PC-3 (cell line): Measurements from ENCODE around the gene MTMR6. TPM values are rescaled to one million over a fixed set of nuclear protein-coding genes. Genes with fewer than 3 reads are reported as not detected.

Source experiments
- ATAC-seq: fragments of 200-7000 bp; cut with Tn5 transposase; 2 replicates; pipeline ENCODE4 v1.9.1; 2020; ENCODE audit warnings: mild to moderate bottlenecking, moderate library complexity
- BruUV-seq: library from RNA; stranded (reverse); fragments of 400-500 nt; replicated peaks from 2 replicates; lab custom pipeline; 2021; lab: Mats Ljungman, UMichigan
- CTCF ChIA-PET: fragments of 300-600 bp; sonication (Branson Sonifier 250); formaldehyde crosslinking; loops from one replicate; lab custom pipeline; 2022; ENCODE audit warnings: antibody characterized with exemption; lab: Charles Lee
- POLR2A ChIA-PET: fragments of 300-600 bp; sonication (Branson Sonifier 250); formaldehyde crosslinking; loops from one replicate; lab custom pipeline; 2022; ENCODE audit warnings: antibody characterized with exemption; ENCODE audit not compliant: unreplicated experiment; lab: Charles Lee
- DNase-seq: peaks from one replicate; pipeline ENCODE4 v3.0.0-alpha.2; 2015
- H2AFZ ChIP-seq: fragments of 300-600 bp; sonication (generic); 2 replicates; pipeline ENCODE4 v1.6.0; 2016; ENCODE audit warnings: antibody characterized with exemption, low read length
- H3F3A ChIP-seq: fragments of 300-600 bp; sonication (generic); one replicate; pipeline ENCODE4 v1.6.0; 2017; ENCODE audit warnings: antibody characterized with exemption, low read length, control low read depth, mild to moderate bottlenecking; ENCODE audit not compliant: unreplicated experiment
- H3K27ac ChIP-seq: fragments of 300-600 bp; sonication (generic); 2 replicates; pipeline ENCODE4 v1.5.1; 2016; ENCODE audit warnings: mild to moderate bottlenecking, low read length
- H3K27me3 ChIP-seq: fragments of 300-600 bp; sonication (generic); 2 replicates; pipeline ENCODE4 v1.6.1; 2016; ENCODE audit warnings: low read length, mixed read lengths
- H3K36me3 ChIP-seq: fragments of 300-600 bp; sonication (generic); 2 replicates; pipeline ENCODE4 v1.6.1; 2016; ENCODE audit warnings: low read depth, mixed run types, low read length, mixed read lengths
- H3K4me1 ChIP-seq: fragments of 300-600 bp; sonication (generic); 2 replicates; pipeline ENCODE4 v1.5.1; 2016; ENCODE audit warnings: low read length; ENCODE audit not compliant: insufficient read depth
- H3K4me2 ChIP-seq: fragments of 300-600 bp; sonication (generic); 2 replicates; pipeline ENCODE4 v1.6.0; 2016; ENCODE audit warnings: low read length
- H3K4me3 ChIP-seq: fragments of 300-600 bp; sonication (generic); 2 replicates; pipeline ENCODE4 v1.5.1; 2016; ENCODE audit warnings: mild to moderate bottlenecking, low read length, mixed read lengths
- H3K79me2 ChIP-seq: fragments of 300-600 bp; sonication (generic); 2 replicates; pipeline ENCODE4 v1.6.1; 2017; ENCODE audit warnings: low read length, mixed read lengths
- H3K9ac ChIP-seq: fragments of 300-600 bp; sonication (generic); 2 replicates; pipeline ENCODE4 v1.6.0; 2016; ENCODE audit warnings: mild to moderate bottlenecking, low read length
- H3K9me2 ChIP-seq: fragments of 300-600 bp; sonication (generic); replicated peaks from 2 replicates; pipeline ENCODE4 v1.6.1; 2016; ENCODE audit warnings: mixed run types, low read length, mixed read lengths
- H3K9me3 ChIP-seq: fragments of 300-600 bp; sonication (generic); 2 replicates; pipeline ENCODE4 v1.6.1; 2016; ENCODE audit warnings: low read length, mixed read lengths
- H4K20me1 ChIP-seq: fragments of 300-600 bp; sonication (generic); 2 replicates; pipeline ENCODE4 v1.6.1; 2016; ENCODE audit warnings: low read length, mixed read lengths
- CTCF ChIP-seq: fragments of 300-600 bp; sonication (generic); conservative IDR thresholded peaks from 2 replicates; pipeline ENCODE4 v1.5.1; 2017; ENCODE audit warnings: antibody characterized with exemption, low read depth, mild to moderate bottlenecking, low read length
- EZH2 ChIP-seq: fragments of 300-600 bp; sonication (generic); IDR thresholded peaks from one replicate; pipeline ENCODE4 v1.6.1; 2017; ENCODE audit warnings: antibody characterized with exemption, mild to moderate bottlenecking, low read length; ENCODE audit not compliant: unreplicated experiment
- EZH2phosphoT487 ChIP-seq: fragments of 300-600 bp; sonication (generic); IDR thresholded peaks from 2 replicates; pipeline ENCODE4 v1.6.1; 2018; ENCODE audit warnings: mild to moderate bottlenecking, antibody characterized with exemption, low read length, borderline replicate concordance
- intact Hi-C: fragments of 100-400 bp; cut with micrococcal nuclease; formaldehyde crosslinking; loops from 2 replicates; pipeline ENCODE4 v1.9.0; 2023
- total RNA-seq: library from RNA; depleted of rRNA; stranded (reverse); fragments of >200 nt; gene quantifications from 2 replicates; pipeline ENCODE4 v1.2.3, GENCODE V29; 2014

Gene MTMR6
- total RNA-seq, 1 experiment from 2014 or later = 10.5 TPM

GRCh38 chr13:25225970-25226369 is 61.3 kb downstream of the MTMR6 start:
- Histone ChIP-seq H3K4me3 (no peak overlapping the region), H3K9me2 (no peaks in the 10 kb centered on the region), H3K9ac (no peak overlapping the region), H3K36me3 (no peaks in the 10 kb centered on the region), H3K4me1 (no peaks in the 10 kb centered on the region), H3K4me2 (no peak overlapping the region), H3K27ac (no peak overlapping the region), H3K9me3 (no peaks in the 10 kb centered on the region), H2AFZ (no peak overlapping the region), H3F3A (no peaks in the 10 kb centered on the region), H3K27me3 (peaks cover 67% of the 10 kb centered on the region), H4K20me1 (no peaks in the 10 kb centered on the region), H3K79me2 (no peaks in the 10 kb centered on the region)
- no TSS peak for BruUV-seq
- ATAC-seq = no peak
- POLR2A ChIA-PET = no interaction called here
- DNase-seq = no peak
- TF ChIP-seq CTCF = no peak
- no peak for TF ChIP-seq EZH2phosphoT487
- no peak for TF ChIP-seq EZH2
- CTCF ChIA-PET = no interaction called here
- intact Hi-C loops = no loop called here

- POLR2A ChIA-PET = no interaction called here
- no peak for TF ChIP-seq EZH2
- TF ChIP-seq CTCF = no peak
- no peak for TF ChIP-seq EZH2phosphoT487
- no peak overlapping the region for H3K9ac ChIP-seq
- peaks cover 64% of the 10 kb centered on the region for H3K27me3 ChIP-seq
- H3K9me2 ChIP-seq = no peaks in the 10 kb centered on the region
- no peaks in the 10 kb centered on the region for H3K36me3 ChIP-seq
- H3K27ac ChIP-seq = no peak overlapping the region
- no peak overlapping the region for H2AFZ ChIP-seq
- no peaks in the 10 kb centered on the region for H3K79me2 ChIP-seq
- H3F3A ChIP-seq = no peaks in the 10 kb centered on the region
- DNase-seq = no peak
- no peak for ATAC-seq
- no peaks in the 10 kb centered on the region for H4K20me1 ChIP-seq
- H3K4me2 ChIP-seq = no peak overlapping the region
- no peaks in the 10 kb centered on the region for H3K9me3 ChIP-seq
- CTCF ChIA-PET = no interaction called here
- no TSS peak for BruUV-seq
- H3K4me3 ChIP-seq = no peak overlapping the region
- H3K4me1 ChIP-seq = no peaks in the 10 kb centered on the region
- intact Hi-C loops = no loop called here
These were observed 63.1 kb downstream of the MTMR6 start for GRCh38 chr13:25224151-25224550.

GRCh38 chr13:25222740-25223139 is 64.5 kb downstream of the MTMR6 start:
- ChIA-PET POLR2A (no interaction called here), CTCF (no interaction called here)
- Histone ChIP-seq H3K9ac (no peak overlapping the region), H3K4me2 (no peak overlapping the region), H3K27me3 (peaks cover 50% of the 10 kb centered on the region), H3K9me2 (no peaks in the 10 kb centered on the region), H3K36me3 (no peaks in the 10 kb centered on the region), H3K4me3 (no peak overlapping the region), H2AFZ (no peak overlapping the region), H3K4me1 (no peaks in the 10 kb centered on the region), H3F3A (no peaks in the 10 kb centered on the region), H3K27ac (no peak overlapping the region), H4K20me1 (no peaks in the 10 kb centered on the region), H3K9me3 (no peaks in the 10 kb centered on the region), H3K79me2 (no peaks in the 10 kb centered on the region)
- DNase-seq (no peak), ATAC-seq (no peak)
- intact Hi-C loops = no loop called here
- BruUV-seq = no TSS peak
- TF ChIP-seq EZH2phosphoT487 = no peak
- no peak for TF ChIP-seq CTCF
- no peak for TF ChIP-seq EZH2
